ENCODE measurements around the gene SLC22A31.

DNA sequence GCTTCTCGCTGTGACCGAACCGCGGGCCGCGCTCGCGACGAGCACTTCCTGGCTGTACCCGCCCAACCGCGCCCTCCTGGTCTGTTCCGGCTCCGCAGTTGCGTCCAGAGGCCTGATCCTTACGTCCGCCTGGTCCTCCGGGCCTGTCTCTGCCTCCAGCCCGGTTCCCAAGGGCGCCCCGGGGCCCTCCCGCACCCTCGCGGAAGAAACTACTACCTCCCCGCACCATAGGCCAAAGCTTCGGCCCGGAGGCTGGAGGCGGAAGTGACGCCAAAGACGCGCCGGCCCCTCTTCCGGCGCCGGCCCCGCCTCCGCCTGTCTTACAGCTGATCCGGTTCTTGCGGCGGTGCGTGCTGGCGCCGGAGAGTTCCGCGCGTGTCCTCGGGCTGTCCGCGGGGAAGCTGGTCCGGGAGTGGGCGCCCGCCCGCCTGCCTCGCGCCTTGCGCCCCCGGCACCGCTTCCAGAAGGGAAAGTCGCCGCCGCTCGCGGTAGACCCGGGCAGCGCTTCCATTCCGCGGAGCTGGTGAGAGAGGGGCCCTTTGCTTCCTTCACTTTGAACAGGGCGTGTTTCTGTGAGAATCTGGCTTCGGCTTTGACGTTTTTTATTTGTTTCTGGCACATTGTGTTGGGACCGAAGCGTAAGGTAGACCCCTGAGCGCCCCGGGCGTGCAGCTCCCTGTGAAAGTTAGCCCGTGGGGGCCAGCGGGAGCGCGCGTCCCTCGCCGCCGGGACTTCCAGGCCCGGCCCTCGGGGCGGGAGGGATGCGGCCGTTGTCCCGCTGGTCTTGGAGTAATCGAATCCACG is 17.3 kb upstream of the SLC22A31 start, which contains the start of gene ZNF778:
- peak; percentile 51 to 83 (median 80) for TF ChIP-seq POLR2A (IDR thresholded peaks at IDR 0.05)
- TF ChIP-seq, protein P1, sequence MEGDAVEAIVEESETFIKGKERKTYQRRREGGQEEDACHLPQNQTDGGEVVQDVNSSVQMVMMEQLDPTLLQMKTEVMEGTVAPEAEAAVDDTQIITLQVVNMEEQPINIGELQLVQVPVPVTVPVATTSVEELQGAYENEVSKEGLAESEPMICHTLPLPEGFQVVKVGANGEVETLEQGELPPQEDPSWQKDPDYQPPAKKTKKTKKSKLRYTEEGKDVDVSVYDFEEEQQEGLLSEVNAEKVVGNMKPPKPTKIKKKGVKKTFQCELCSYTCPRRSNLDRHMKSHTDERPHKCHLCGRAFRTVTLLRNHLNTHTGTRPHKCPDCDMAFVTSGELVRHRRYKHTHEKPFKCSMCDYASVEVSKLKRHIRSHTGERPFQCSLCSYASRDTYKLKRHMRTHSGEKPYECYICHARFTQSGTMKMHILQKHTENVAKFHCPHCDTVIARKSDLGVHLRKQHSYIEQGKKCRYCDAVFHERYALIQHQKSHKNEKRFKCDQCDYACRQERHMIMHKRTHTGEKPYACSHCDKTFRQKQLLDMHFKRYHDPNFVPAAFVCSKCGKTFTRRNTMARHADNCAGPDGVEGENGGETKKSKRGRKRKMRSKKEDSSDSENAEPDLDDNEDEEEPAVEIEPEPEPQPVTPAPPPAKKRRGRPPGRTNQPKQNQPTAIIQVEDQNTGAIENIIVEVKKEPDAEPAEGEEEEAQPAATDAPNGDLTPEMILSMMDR (IDR thresholded peaks at IDR 0.05), result peak in 2 of 7 experiments; percentile 3 to 11
